Osteoblast (primary cell): Measurements from ENCODE around the gene PAK5. TPM values are rescaled to one million over a fixed set of nuclear protein-coding genes. Genes with fewer than 3 reads are reported as not detected.

Source experiments
- DNase-seq: peaks from one replicate; pipeline ENCODE4 v3.0.0; 2011; ENCODE audit warnings: low spot score, mixed read lengths; ENCODE audit not compliant: insufficient read length; ENCODE audit errors: missing footprints
- H2AFZ ChIP-seq: 2 replicates; pipeline ENCODE4 v1.6.0; 2011; ENCODE audit warnings: mild to moderate bottlenecking, low read length
- H3K27ac ChIP-seq: 2 replicates; pipeline ENCODE4 v1.5.1; 2011; ENCODE audit warnings: mild to moderate bottlenecking, low read depth, low read length, moderate library complexity
- H3K27me3 ChIP-seq: 2 replicates; pipeline ENCODE4 v1.6.0; 2012; ENCODE audit warnings: mild to moderate bottlenecking, control low read depth, inconsistent platforms, low read length, moderate library complexity; ENCODE audit not compliant: insufficient read depth
- H3K36me3 ChIP-seq: 2 replicates; pipeline ENCODE4 v1.5.1; 2011; ENCODE audit warnings: mild to moderate bottlenecking, low read length, control low read depth, moderate library complexity; ENCODE audit not compliant: insufficient read depth
- H3K4me1 ChIP-seq: 2 replicates; pipeline ENCODE4 v1.5.1; 2011; ENCODE audit warnings: mild to moderate bottlenecking, low read length, control low read depth, moderate library complexity; ENCODE audit not compliant: insufficient read depth
- H3K4me2 ChIP-seq: 2 replicates; pipeline ENCODE4 v1.6.0; 2011; ENCODE audit warnings: mild to moderate bottlenecking, low read length; ENCODE audit not compliant: insufficient read depth
- H3K4me3 ChIP-seq: fragments of 200-600 bp; sonication (generic); 3 replicates; pipeline ENCODE4 v1.5.1; 2012; ENCODE audit warnings: mild to moderate bottlenecking, low read length, inconsistent platforms; ENCODE audit not compliant: insufficient read depth
- H3K79me2 ChIP-seq: 2 replicates; pipeline ENCODE4 v1.6.0; 2012; ENCODE audit warnings: mild to moderate bottlenecking, low read length, control low read depth, inconsistent platforms; ENCODE audit not compliant: insufficient read depth
- H3K9me3 ChIP-seq: 2 replicates; pipeline ENCODE4 v1.5.1; 2011; ENCODE audit warnings: low read depth, low read length, control low read depth
- H4K20me1 ChIP-seq: 2 replicates; pipeline ENCODE4 v1.6.0; 2012; ENCODE audit warnings: mild to moderate bottlenecking, low read length, control low read depth; ENCODE audit not compliant: insufficient read depth
- total RNA-seq: library from RNA; depleted of rRNA; stranded (reverse); fragments of >200 nt; gene quantifications from 2 replicates; pipeline ENCODE4 v1.2.3, GENCODE V29; 2012
- TF ChIP-seq, protein P1 (sequence below): IDR thresholded peaks from 2 replicates; pipeline ENCODE4 v1.5.1; 2011; ENCODE audit warnings: mild to moderate bottlenecking, low read depth, low read length, moderate library complexity; ENCODE audit errors: extremely low read depth

PAK5 gene
- total RNA-seq, 1 donor, result not detected

DNA sequence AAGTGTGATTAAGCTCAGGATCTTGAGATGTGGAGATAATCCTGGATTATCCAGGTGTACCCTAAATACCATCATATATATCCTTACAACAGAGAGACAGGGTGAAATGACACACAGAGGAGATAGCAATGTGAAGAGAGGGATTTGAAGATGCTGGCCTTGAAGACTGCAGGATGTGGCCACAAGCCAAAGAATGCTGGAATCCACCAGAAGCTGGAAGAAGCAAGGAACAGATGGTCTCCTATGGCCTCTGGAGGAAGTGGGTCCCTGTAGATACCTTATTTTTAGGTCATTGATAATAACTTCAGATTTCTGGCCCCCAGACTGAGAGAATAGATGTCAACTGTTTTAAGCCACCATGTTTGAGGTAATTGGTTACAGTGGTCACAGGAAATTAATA is 95.0 kb downstream of the PAK5 start:
- Histone ChIP-seq H3K4me2 (no peak overlapping the region), H3K9me3 (no peaks in the 10 kb centered on the region), H2AFZ (no peak overlapping the region), H3K4me3 (no peak overlapping the region), H3K36me3 (no peaks in the 10 kb centered on the region), H3K79me2 (no peaks in the 10 kb centered on the region), H3K27me3 (no peaks in the 10 kb centered on the region), H4K20me1 (no peaks in the 10 kb centered on the region), H3K27ac (no peak overlapping the region), H3K4me1 (no peaks in the 10 kb centered on the region)
- TF ChIP-seq, protein P1, sequence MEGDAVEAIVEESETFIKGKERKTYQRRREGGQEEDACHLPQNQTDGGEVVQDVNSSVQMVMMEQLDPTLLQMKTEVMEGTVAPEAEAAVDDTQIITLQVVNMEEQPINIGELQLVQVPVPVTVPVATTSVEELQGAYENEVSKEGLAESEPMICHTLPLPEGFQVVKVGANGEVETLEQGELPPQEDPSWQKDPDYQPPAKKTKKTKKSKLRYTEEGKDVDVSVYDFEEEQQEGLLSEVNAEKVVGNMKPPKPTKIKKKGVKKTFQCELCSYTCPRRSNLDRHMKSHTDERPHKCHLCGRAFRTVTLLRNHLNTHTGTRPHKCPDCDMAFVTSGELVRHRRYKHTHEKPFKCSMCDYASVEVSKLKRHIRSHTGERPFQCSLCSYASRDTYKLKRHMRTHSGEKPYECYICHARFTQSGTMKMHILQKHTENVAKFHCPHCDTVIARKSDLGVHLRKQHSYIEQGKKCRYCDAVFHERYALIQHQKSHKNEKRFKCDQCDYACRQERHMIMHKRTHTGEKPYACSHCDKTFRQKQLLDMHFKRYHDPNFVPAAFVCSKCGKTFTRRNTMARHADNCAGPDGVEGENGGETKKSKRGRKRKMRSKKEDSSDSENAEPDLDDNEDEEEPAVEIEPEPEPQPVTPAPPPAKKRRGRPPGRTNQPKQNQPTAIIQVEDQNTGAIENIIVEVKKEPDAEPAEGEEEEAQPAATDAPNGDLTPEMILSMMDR, result no peak
- DNase-seq, result no peak

DNA sequence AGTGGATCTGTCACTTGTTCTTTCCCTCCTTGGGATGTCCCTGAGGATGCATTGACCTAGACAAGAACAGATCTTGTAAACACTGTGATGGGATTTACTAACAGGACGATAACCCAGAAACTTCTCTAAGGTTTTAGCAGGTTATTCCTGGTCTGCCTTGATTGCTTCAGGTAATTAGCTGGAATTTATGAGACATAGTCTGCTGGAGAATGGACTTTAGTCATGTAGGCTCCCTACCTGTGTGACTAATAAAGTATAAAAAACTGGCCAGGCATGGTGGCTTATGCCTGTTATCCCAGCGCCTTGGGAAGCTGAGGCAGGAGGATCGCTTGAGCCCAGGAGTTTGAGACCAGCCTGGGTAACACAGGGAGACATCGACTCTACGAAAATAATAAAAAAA is 96.1 kb downstream of the PAK5 start:
- Histone ChIP-seq H3K27ac (no peak overlapping the region), H4K20me1 (no peaks in the 10 kb centered on the region), H3K4me1 (no peaks in the 10 kb centered on the region), H3K79me2 (no peaks in the 10 kb centered on the region), H3K4me2 (no peak overlapping the region), H3K4me3 (no peak overlapping the region), H2AFZ (no peak overlapping the region), H3K9me3 (no peaks in the 10 kb centered on the region), H3K27me3 (no peaks in the 10 kb centered on the region), H3K36me3 (no peaks in the 10 kb centered on the region)
- TF ChIP-seq, protein P1, result no peak
- no peak for DNase-seq

GRCh38 chr20:9741996-9742395 is 96.9 kb downstream of the PAK5 start:
- Histone ChIP-seq H3K4me1 (no peaks in the 10 kb centered on the region), H3K27ac (no peak overlapping the region), H3K4me2 (no peak overlapping the region), H2AFZ (no peak overlapping the region), H3K36me3 (no peaks in the 10 kb centered on the region), H3K4me3 (no peak overlapping the region), H4K20me1 (no peaks in the 10 kb centered on the region), H3K27me3 (no peaks in the 10 kb centered on the region), H3K79me2 (no peaks in the 10 kb centered on the region), H3K9me3 (no peaks in the 10 kb centered on the region)
- TF ChIP-seq, protein P1, result no peak
- no peak for DNase-seq

DNA sequence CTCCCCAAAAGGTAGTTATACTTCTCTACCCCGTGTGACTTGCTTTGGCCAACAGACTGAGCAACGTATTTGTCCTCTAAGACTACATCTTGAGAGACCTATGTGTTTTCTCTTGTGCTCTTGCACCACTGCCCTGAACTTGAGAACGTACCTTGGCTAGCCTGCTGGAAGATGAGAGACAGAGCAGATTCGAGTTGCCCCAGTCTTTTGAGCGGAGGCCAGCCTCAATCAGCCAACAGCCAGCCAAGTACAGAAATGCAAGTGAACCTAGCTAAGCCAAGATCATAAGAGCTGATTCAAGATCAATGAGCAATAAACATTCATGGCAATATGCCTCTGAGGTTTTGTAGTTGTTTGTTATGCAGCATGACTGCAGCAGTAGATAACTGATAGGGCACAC is 98.4 kb downstream of the PAK5 start:
- H3K9me3 ChIP-seq, result no peaks in the 10 kb centered on the region
- no peak overlapping the region for H3K27ac ChIP-seq
- no peaks in the 10 kb centered on the region for H3K27me3 ChIP-seq
- H3K4me2 ChIP-seq, result no peak overlapping the region
- no peak for DNase-seq
- no peaks in the 10 kb centered on the region for H4K20me1 ChIP-seq
- H2AFZ ChIP-seq, result no peak overlapping the region
- no peaks in the 10 kb centered on the region for H3K79me2 ChIP-seq
- H3K36me3 ChIP-seq, result no peaks in the 10 kb centered on the region
- H3K4me3 ChIP-seq, result no peak overlapping the region
- TF ChIP-seq, protein P1, result no peak
- H3K4me1 ChIP-seq, result no peaks in the 10 kb centered on the region
